Large intestine (tissue), 3 donors: ENCODE data around the gene CACNA1C. TPM values are rescaled to one million over a fixed set of nuclear protein-coding genes. Genes with fewer than 3 reads are reported as not detected.

Experiments
- DNase-seq, 2 donors: peaks; one replicate each; pipeline versions ENCODE4 v3.0.0 to v3.0.0-alpha.2; 2013
- H3K27ac ChIP-seq: one replicate; pipeline ENCODE4 v1.5.1; 2013; ENCODE audit warnings: low read length
- H3K27me3 ChIP-seq: 2 replicates; pipeline ENCODE4 v1.6.1; 2013; ENCODE audit warnings: low read length; ENCODE audit not compliant: control insufficient read depth, insufficient read depth
- H3K36me3 ChIP-seq: 2 replicates; pipeline ENCODE4 v1.6.1; 2013; ENCODE audit warnings: low read length; ENCODE audit not compliant: control insufficient read depth, insufficient read depth
- H3K4me1 ChIP-seq: one replicate; pipeline ENCODE4 v1.6.1; 2013; ENCODE audit warnings: low read length; ENCODE audit not compliant: control insufficient read depth, insufficient read depth
- H3K4me3 ChIP-seq: one replicate; pipeline ENCODE4 v1.5.1; 2013; ENCODE audit warnings: low read length
- H3K9me3 ChIP-seq: one replicate; pipeline ENCODE4 v1.6.1; 2013; ENCODE audit warnings: mild to moderate bottlenecking, low read depth, low read length, moderate library complexity; ENCODE audit not compliant: control insufficient read depth
- WGBS: methylation state at CpG from one replicate; pipeline ENCODE4 v1.1.5; 2013; ENCODE audit warnings: low lambda C conversion rate; ENCODE audit not compliant: insufficient coverage; 5-methylcytosine and 5-hydroxymethylcytosine counted together
- polyA plus RNA-seq: library from polyadenylated mRNA; unstranded; fragments of 120-200 nt; gene quantifications from one replicate; pipeline ENCODE4 v1.2.1, GENCODE V29; 2013

CACNA1C gene
- polyA plus RNA-seq, 1 donor, result 5.9 TPM

GRCh38 chr12:2355198-2355597, 302.4 kb downstream of the CACNA1C start:
- Histone ChIP-seq H3K27ac (no peak overlapping the region), H3K4me1 (no peaks in the 10 kb centered on the region), H3K9me3 (no peaks in the 10 kb centered on the region), H3K36me3 (no peaks in the 10 kb centered on the region), H3K27me3 (peaks cover 22% of the 10 kb centered on the region), H3K4me3 (no peak overlapping the region)
- no peak for DNase-seq
- WGBS, result no CpG with 5 or more reads among the region's 3 CpGs

- Histone ChIP-seq H3K27ac (no peak overlapping the region), H3K27me3 (peaks cover 22% of the 10 kb centered on the region), H3K9me3 (no peaks in the 10 kb centered on the region), H3K4me1 (no peaks in the 10 kb centered on the region), H3K4me3 (no peak overlapping the region), H3K36me3 (no peaks in the 10 kb centered on the region)
- DNase-seq, result no peak
- no CpG with 5 or more reads among the region's 5 CpGs for WGBS
Measured at GRCh38 chr12:2355604-2356003, 302.8 kb downstream of the CACNA1C start.

- Histone ChIP-seq H3K4me1 (no peaks in the 10 kb centered on the region), H3K9me3 (no peaks in the 10 kb centered on the region), H3K27me3 (peaks cover 22% of the 10 kb centered on the region), H3K4me3 (no peak overlapping the region), H3K27ac (no peak overlapping the region), H3K36me3 (no peaks in the 10 kb centered on the region)
- no CpG with 5 or more reads among the region's 7 CpGs for whole genome bisulfite sequencing
- no peak for DNase-seq
Measured at GRCh38 chr12:2356601-2357125, 303.9 kb downstream of the CACNA1C start.

GRCh38 chr12:2358986-2359658, 306.3 kb downstream of the CACNA1C start:
- Histone ChIP-seq H3K27ac (no peak overlapping the region), H3K4me3 (no peak overlapping the region), H3K36me3 (no peaks in the 10 kb centered on the region), H3K4me1 (no peaks in the 10 kb centered on the region), H3K27me3 (peaks cover 12% of the 10 kb centered on the region), H3K9me3 (no peaks in the 10 kb centered on the region)
- DNase-seq, result no peak
- WGBS, result 100% methylated on average over 1 of the region's 8 CpGs

- H3K27ac ChIP-seq, result no peak overlapping the region
- WGBS, result no CpG with 5 or more reads among the region's 15 CpGs
- no peak for DNase-seq
- H3K9me3 ChIP-seq, result no peaks in the 10 kb centered on the region
- peaks cover 6% of the 10 kb centered on the region for H3K27me3 ChIP-seq
- H3K4me3 ChIP-seq, result no peak overlapping the region
- H3K36me3 ChIP-seq, result no peaks in the 10 kb centered on the region
- H3K4me1 ChIP-seq, result no peaks in the 10 kb centered on the region
Measured at GRCh38 chr12:2359725-2360629, 307.2 kb downstream of the CACNA1C start.

GRCh38 chr12:2360630-2361170, 307.9 kb downstream of the CACNA1C start:
- no peak for DNase-seq

GRCh38 chr12:2363836-2364609, 311.2 kb downstream of the CACNA1C start:
- H3K27ac ChIP-seq, result no peak overlapping the region

More at GRCh38 chr12:2360630-2361170, 307.9 kb downstream of the CACNA1C start:
- WGBS, result 93% methylated on average over 2 of the region's 11 CpGs
- Histone ChIP-seq H3K36me3 (no peaks in the 10 kb centered on the region), H3K27me3 (peaks cover 6% of the 10 kb centered on the region), H3K9me3 (no peaks in the 10 kb centered on the region), H3K4me1 (no peaks in the 10 kb centered on the region), H3K27ac (no peak overlapping the region), H3K4me3 (no peak overlapping the region)

GRCh38 chr12:2364631-2365051, 311.9 kb downstream of the CACNA1C start:
- no CpG with 5 or more reads among the region's 9 CpGs for WGBS
- Histone ChIP-seq H3K4me1 (no peaks in the 10 kb centered on the region), H3K27ac (no peak overlapping the region), H3K4me3 (no peak overlapping the region), H3K27me3 (no peaks in the 10 kb centered on the region), H3K9me3 (no peaks in the 10 kb centered on the region), H3K36me3 (no peaks in the 10 kb centered on the region)
- DNase-seq, result no peak

More at GRCh38 chr12:2363836-2364609, 311.2 kb downstream of the CACNA1C start:
- Histone ChIP-seq H3K4me3 (no peak overlapping the region), H3K36me3 (no peaks in the 10 kb centered on the region), H3K27me3 (peaks cover 4% of the 10 kb centered on the region), H3K4me1 (no peaks in the 10 kb centered on the region), H3K9me3 (no peaks in the 10 kb centered on the region)
- 93% methylated on average over 2 of the region's 11 CpGs for WGBS
- DNase-seq, result no peak

GRCh38 chr12:2366711-2367110, 313.9 kb downstream of the CACNA1C start:
- no peaks in the 10 kb centered on the region for H3K36me3 ChIP-seq
- no peak overlapping the region for H3K27ac ChIP-seq
- no peaks in the 10 kb centered on the region for H3K27me3 ChIP-seq
- DNase-seq, result no peak
- no peak overlapping the region for H3K4me3 ChIP-seq
- H3K4me1 ChIP-seq, result no peaks in the 10 kb centered on the region
- no peaks in the 10 kb centered on the region for H3K9me3 ChIP-seq
- WGBS, result no CpG with 5 or more reads among the region's 3 CpGs

GRCh38 chr12:2372178-2372577, 319.4 kb downstream of the CACNA1C start:
- no CpG with 5 or more reads among the region's 6 CpGs for WGBS
- Histone ChIP-seq H3K9me3 (no peaks in the 10 kb centered on the region), H3K4me1 (no peaks in the 10 kb centered on the region), H3K36me3 (no peaks in the 10 kb centered on the region), H3K27me3 (peaks cover 3% of the 10 kb centered on the region), H3K4me3 (no peak overlapping the region), H3K27ac (no peak overlapping the region)
- no peak for DNase-seq
